Lung microvascular endothelial cell (primary cell): ENCODE data around the gene SLC5A10. TPM values are rescaled to one million over a fixed set of nuclear protein-coding genes. Genes with fewer than 3 reads are reported as not detected.
"Not testable (repeated sequence)": the region's sequence is repeated elsewhere in the genome, so short reads cannot be mapped to it uniquely, and the experiment has no call there.

ENCODE experiments used
- DNase-seq, 2 donors: peaks; one replicate each; pipeline versions ENCODE4 v3.0.0 to v3.0.0-alpha.2; 2010; ENCODE audit warnings: low read depth in 2 of 2
- total RNA-seq: library from RNA; depleted of rRNA; stranded (reverse); fragments of >200 nt; gene quantifications from 2 replicates; pipeline ENCODE4 v1.2.1, GENCODE V29; 2014

SLC5A10 gene
- total RNA-seq, 1 donor from 2014 or later, result not detected

GRCh38 chr17:19038730-19039129, 86.8 kb downstream of the SLC5A10 start:
- DNase-seq, result not testable (repeated sequence)

DNA sequence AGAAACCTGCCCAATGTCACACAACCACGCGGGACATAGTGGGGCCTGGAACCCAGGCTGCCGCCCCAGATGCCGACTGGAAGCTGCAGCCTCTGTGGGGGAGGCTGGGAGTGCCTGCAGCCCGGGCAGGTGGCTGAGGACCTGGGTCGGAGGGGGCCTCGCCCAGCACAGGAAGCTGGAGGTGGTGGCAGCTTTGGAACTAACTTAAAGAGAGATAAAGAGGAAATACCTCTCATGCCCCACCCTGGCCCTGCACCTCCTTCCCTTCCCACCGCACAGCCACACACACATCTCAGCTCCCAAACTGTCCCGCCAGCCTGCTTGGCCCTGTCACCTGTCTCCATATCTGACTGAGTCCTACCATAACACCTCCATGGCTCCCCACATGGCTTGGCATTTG, 88.4 kb downstream of the SLC5A10 start:
- not testable (repeated sequence) for DNase-seq

DNA sequence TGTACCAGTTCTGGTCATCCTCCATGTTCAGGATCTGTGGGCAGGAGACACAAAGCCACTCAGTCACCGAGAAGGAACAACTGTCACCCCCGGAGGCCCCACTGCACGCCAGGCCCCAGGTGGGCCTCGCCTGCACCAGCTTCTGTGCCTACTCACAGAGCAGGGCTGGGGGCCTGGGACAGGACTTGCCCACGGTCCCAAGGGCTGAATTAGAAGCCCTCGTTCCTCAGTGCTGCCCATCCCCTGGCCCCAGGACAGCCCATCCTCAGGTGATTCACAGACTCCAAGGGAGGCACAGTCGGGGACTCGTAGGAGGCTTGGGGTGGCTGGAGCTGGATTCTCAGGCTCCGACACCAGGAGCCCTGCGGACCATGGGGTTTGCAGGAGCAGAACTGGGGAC, 89.9 kb downstream of the SLC5A10 start:
- not testable (repeated sequence) for DNase-seq

DNA sequence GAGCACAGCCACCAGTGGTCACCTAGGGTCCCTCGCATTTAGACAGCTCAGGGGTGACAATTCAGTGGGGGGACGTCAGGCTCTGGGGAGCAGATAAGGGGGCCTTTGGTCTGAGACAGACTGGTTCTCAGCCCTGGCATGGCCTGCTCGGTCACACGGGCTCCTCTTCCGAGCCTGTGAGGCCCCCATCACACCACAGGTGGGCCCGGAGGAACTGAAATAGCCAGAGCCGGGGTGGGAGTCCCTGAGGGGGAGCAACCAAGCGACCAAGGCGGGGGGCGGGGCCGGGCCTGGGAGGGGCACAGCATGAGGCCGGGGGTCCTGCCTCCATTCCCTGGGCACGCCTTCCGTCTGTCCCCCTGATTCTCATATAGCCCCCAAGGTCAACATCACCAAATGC, 90.4 kb downstream of the SLC5A10 start:
- DNase-seq, result not testable (repeated sequence)

- not testable (repeated sequence) for DNase-seq
Measured at GRCh38 chr17:19043032-19043431, 91.1 kb downstream of the SLC5A10 start.

GRCh38 chr17:19044643-19045042, 92.7 kb downstream of the SLC5A10 start:
- DNase-seq, result not testable (repeated sequence)

GRCh38 chr17:19046782-19047375, 94.9 kb downstream of the SLC5A10 start, which contains the start of gene GRAP:
Gene GRAP, minus strand, starts transcription at chr17:19046957. Its CDS starts 31 bp downstream, at chr17:19046926.
- not testable (repeated sequence) for DNase-seq

DNA sequence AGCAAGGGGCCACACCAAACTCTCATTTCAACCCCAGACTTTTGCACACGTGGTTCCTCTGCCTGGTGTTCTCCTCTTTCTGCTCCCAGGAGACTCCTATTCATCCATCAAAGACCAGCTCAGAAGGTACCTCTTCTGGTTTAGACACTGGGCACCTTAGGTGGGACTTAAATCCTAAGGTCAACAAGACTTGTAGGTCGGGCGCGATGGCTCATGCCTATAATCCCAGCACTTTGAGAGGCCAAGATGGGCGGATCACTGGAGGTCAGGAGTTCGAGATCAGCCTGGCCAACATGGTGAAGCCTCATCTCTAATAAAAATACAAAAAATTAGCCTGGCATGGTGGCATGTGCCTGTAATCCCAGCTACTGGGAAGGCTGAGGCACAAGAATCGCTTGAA, 95.5 kb downstream of the SLC5A10 start:
- not testable (repeated sequence) for DNase-seq

- DNase-seq, result not testable (repeated sequence)
Measured at GRCh38 chr17:19048826-19049225, 96.9 kb downstream of the SLC5A10 start.

GRCh38 chr17:19055447-19055846, 103.5 kb downstream of the SLC5A10 start:
- DNase-seq, result not testable (repeated sequence)

GRCh38 chr17:19062009-19062717, 110.2 kb downstream of the SLC5A10 start:
- not testable (repeated sequence) for DNase-seq

- DNase-seq, result not testable (repeated sequence)
Measured at GRCh38 chr17:19062718-19063325, 110.9 kb downstream of the SLC5A10 start.

DNA sequence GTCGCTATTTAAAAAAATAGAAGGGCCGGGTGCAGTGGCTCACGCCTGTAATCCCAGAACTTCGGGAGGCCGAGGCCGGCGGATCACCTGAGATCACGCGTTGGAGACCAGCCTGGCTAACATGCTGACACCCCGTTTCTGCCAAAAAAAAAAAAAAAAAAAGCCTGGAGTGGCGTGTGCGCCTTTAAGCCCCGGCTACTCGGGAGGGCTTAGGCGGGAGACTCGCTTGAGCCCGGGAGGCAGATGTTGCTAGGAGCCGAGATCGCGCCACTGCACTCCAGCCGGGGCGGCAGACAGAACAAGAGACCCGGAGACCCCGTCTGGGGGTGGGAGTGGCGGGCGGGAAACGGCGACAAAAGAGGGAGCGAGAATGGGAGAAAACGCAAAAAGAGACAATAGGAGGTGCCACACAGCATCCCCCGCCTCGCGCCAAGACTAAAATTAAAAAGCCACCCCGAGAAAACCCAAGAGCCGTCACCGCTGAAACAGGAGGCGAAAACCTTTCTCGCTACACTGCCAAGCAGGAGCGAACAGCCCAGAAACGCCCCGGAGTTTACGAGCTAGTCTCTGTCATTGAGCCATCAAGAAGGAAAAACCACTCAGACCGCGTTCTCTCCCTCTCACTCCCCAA, 111.5 kb downstream of the SLC5A10 start:
- not testable (repeated sequence) for DNase-seq

DNA sequence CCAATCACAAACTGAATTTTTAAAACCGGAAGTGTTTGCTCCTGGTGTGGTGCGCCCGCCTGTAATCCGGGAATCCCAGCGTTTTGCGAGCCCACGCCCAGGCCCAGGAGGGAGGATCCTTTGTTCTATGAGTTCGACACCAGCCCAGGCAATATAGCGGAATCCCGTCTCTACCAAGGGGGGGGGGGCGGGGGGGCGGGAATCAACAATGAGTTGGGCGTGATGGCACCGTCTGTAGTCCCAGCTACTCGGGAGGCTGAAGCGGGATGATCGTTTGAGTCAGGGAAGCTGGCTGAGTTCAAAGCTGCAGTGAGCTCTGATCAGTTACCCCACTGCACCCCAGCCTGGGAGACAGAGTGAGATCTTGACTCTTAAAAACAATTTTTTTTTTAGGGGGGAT, 112.4 kb downstream of the SLC5A10 start:
- DNase-seq, result peak in 1 of 2 donors; percentile 14

GRCh38 chr17:19070318-19071168, 118.6 kb downstream of the SLC5A10 start:
- not testable (repeated sequence) for DNase-seq

Other genes with a start within 250 kb of the SLC5A10 start
- not detected in 2 replicates for gene FBXW10, start 208.1 kb upstream of the SLC5A10 start, total RNA-seq
- 29.9 and 38.1 TPM in 2 replicates for gene TVP23B, start 171.0 kb upstream of the SLC5A10 start, total RNA-seq
- gene PRPSAP2, start 94.0 kb upstream of the SLC5A10 start, total RNA-seq, result 32.5 and 44.8 TPM in 2 replicates
- 5.7 and 8.1 TPM in 2 replicates for gene FAM83G, start 52.6 kb downstream of the SLC5A10 start, total RNA-seq
- 201 and 267 TPM in 2 replicates for gene GRAP, start 94.8 kb downstream of the SLC5A10 start, total RNA-seq
- 23.3 and 108 TPM in 2 replicates for gene GRAPL, start 175.4 kb downstream of the SLC5A10 start, total RNA-seq